Measurements from ENCODE around the gene THSD4. TPM values are rescaled to one million over a fixed set of nuclear protein-coding genes. Genes with fewer than 3 reads are reported as not detected.

The THSD4 gene
- total RNA-seq, 2 experiments from 2014 or later: not detected

DNA sequence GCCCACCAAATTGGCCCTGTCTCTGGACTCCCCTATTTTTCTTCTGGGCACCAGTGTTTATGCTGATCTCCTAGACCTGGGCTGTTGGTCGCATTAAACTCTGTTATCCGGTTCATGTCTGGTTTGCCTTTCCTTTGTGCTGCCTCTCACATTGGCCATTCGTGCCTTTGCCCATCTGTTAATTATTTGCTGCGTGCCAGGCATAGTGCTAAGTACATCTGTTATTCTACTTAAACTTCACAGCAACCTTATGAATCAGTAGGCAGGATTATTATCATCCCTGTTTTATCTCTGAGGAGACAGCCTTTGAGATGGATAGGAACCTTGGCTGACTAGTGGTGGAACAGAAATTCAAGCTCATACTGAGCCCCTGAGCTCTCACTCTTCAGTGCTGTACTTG is 76.0 kb downstream of the THSD4 start:
- no peak for DNase-seq
- Mint-ChIP-seq H3K36me3 (ENCODE audit: low read depth) (no peaks in the 10 kb centered on the region), H3K4me1 (ENCODE audit: low read depth) (no peaks in the 10 kb centered on the region), H3K27me3 (peaks cover 5% of the 10 kb centered on the region), H3K4me3 (no peak overlapping the region), H3K27ac (no peak overlapping the region), H3K9me3 (no peaks in the 10 kb centered on the region)
- no peak for ATAC-seq
- ChIA-PET POLR2A (no interaction called here), CTCF (no interaction called here)
- intact Hi-C loops (cut with micrococcal nuclease): no loop called here
- TF ChIP-seq, protein P1, sequence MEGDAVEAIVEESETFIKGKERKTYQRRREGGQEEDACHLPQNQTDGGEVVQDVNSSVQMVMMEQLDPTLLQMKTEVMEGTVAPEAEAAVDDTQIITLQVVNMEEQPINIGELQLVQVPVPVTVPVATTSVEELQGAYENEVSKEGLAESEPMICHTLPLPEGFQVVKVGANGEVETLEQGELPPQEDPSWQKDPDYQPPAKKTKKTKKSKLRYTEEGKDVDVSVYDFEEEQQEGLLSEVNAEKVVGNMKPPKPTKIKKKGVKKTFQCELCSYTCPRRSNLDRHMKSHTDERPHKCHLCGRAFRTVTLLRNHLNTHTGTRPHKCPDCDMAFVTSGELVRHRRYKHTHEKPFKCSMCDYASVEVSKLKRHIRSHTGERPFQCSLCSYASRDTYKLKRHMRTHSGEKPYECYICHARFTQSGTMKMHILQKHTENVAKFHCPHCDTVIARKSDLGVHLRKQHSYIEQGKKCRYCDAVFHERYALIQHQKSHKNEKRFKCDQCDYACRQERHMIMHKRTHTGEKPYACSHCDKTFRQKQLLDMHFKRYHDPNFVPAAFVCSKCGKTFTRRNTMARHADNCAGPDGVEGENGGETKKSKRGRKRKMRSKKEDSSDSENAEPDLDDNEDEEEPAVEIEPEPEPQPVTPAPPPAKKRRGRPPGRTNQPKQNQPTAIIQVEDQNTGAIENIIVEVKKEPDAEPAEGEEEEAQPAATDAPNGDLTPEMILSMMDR (IDR thresholded peaks at IDR 0.05): no peak

- no peaks in the 10 kb centered on the region for H3K36me3 Mint-ChIP-seq (ENCODE audit: low read depth)
- no peak for ATAC-seq
- ChIA-PET CTCF (no interaction called here), POLR2A (no interaction called here)
- intact Hi-C loops (cut with micrococcal nuclease): no loop called here
- H3K27ac Mint-ChIP-seq: no peak overlapping the region
- H3K9me3 Mint-ChIP-seq: no peaks in the 10 kb centered on the region
- no peak for DNase-seq
- peaks cover 5% of the 10 kb centered on the region for H3K27me3 Mint-ChIP-seq
- TF ChIP-seq, protein P1 (IDR thresholded peaks at IDR 0.05): no peak
- no peaks in the 10 kb centered on the region for H3K4me1 Mint-ChIP-seq (ENCODE audit: low read depth)
- H3K4me3 Mint-ChIP-seq: no peak overlapping the region
Measured at GRCh38 chr15:71192816-71193215, 77.5 kb downstream of the THSD4 start.

- H3K27ac Mint-ChIP-seq: no peak overlapping the region
- no peaks in the 10 kb centered on the region for H3K9me3 Mint-ChIP-seq
- POLR2A ChIA-PET: no interaction called here
- CTCF ChIA-PET: no interaction called here
- ATAC-seq: no peak
- intact Hi-C loops (cut with micrococcal nuclease): no loop called here
- H3K36me3 Mint-ChIP-seq (ENCODE audit: low read depth): no peaks in the 10 kb centered on the region
- DNase-seq: no peak
- peaks cover 5% of the 10 kb centered on the region for H3K27me3 Mint-ChIP-seq
- no peak overlapping the region for H3K4me3 Mint-ChIP-seq
- TF ChIP-seq, protein P1 (IDR thresholded peaks at IDR 0.05): no peak
- H3K4me1 Mint-ChIP-seq (ENCODE audit: low read depth): no peaks in the 10 kb centered on the region
Measured at GRCh38 chr15:71194286-71194685, 79.0 kb downstream of the THSD4 start.

- POLR2A ChIA-PET: no interaction called here
- Mint-ChIP-seq H3K4me3 (no peak overlapping the region), H3K27ac (no peak overlapping the region), H3K36me3 (ENCODE audit: low read depth) (no peaks in the 10 kb centered on the region), H3K4me1 (ENCODE audit: low read depth) (no peaks in the 10 kb centered on the region), H3K9me3 (no peaks in the 10 kb centered on the region), H3K27me3 (peaks cover 5% of the 10 kb centered on the region)
- CTCF ChIA-PET: no interaction called here
- TF ChIP-seq, protein P1 (IDR thresholded peaks at IDR 0.05): no peak
- no peak for DNase-seq
- intact Hi-C loops (cut with micrococcal nuclease): no loop called here
- no peak for ATAC-seq
Measured at GRCh38 chr15:71195242-71195641, 80.0 kb downstream of the THSD4 start.

GRCh38 chr15:71197620-71198019 is 82.3 kb downstream of the THSD4 start:
- POLR2A ChIA-PET: no interaction called here

More at GRCh38 chr15:71197620-71198019, 82.3 kb downstream of the THSD4 start:
- H3K36me3 Mint-ChIP-seq (ENCODE audit: low read depth): no peaks in the 10 kb centered on the region
- intact Hi-C loops (cut with micrococcal nuclease): no loop called here
- TF ChIP-seq, protein P1 (IDR thresholded peaks at IDR 0.05): no peak
- ATAC-seq (no peak), DNase-seq (no peak)
- H3K27me3 Mint-ChIP-seq: peaks cover 2% of the 10 kb centered on the region
- no peaks in the 10 kb centered on the region for H3K9me3 Mint-ChIP-seq
- no peak overlapping the region for H3K27ac Mint-ChIP-seq
- CTCF ChIA-PET: no interaction called here
- H3K4me3 Mint-ChIP-seq: no peak overlapping the region
- no peaks in the 10 kb centered on the region for H3K4me1 Mint-ChIP-seq (ENCODE audit: low read depth)

Data from activated CD8-positive, alpha-beta T cell treated with anti-CD3 and anti-CD28 coated beads for 36 hours (primary cell).